Nephron progenitor cell (in vitro differentiated cells): ENCODE measurements around the gene ATP10B.

Experiments used
- DNase-seq: peaks from one replicate; pipeline ENCODE4 v3.0.0; 2021
- H3K27ac Mint-ChIP-seq: 2 replicates; pipeline ENCODE4 v1.8.0; 2021; ENCODE audit warnings: mild to moderate bottlenecking, moderate library complexity, mixed read lengths
- H3K27me3 Mint-ChIP-seq: 2 replicates; pipeline ENCODE4 v1.8.0; 2021; ENCODE audit warnings: mild to moderate bottlenecking, low read depth, mixed read lengths; ENCODE audit not compliant: poor library complexity
- H3K36me3 Mint-ChIP-seq: 2 replicates; pipeline ENCODE4 v1.8.0; 2021; ENCODE audit warnings: low read depth, mixed read lengths
- H3K4me1 Mint-ChIP-seq: 2 replicates; pipeline ENCODE4 v1.8.0; 2021; ENCODE audit warnings: mixed read lengths
- H3K4me3 Mint-ChIP-seq: 2 replicates; pipeline ENCODE4 v1.8.0; 2021; ENCODE audit warnings: mild to moderate bottlenecking, moderate library complexity, mixed read lengths
- H3K9me3 Mint-ChIP-seq: 2 replicates; pipeline ENCODE4 v1.8.0; 2021; ENCODE audit warnings: mild to moderate bottlenecking, moderate library complexity, mixed read lengths
- CTCF ChIP-seq: fragments of 200-600 bp; sonication (generic); IDR thresholded peaks from 2 replicates; pipeline ENCODE4 v1.5.0; 2021; ENCODE audit warnings: antibody characterized with exemption

ATP10B gene

DNA sequence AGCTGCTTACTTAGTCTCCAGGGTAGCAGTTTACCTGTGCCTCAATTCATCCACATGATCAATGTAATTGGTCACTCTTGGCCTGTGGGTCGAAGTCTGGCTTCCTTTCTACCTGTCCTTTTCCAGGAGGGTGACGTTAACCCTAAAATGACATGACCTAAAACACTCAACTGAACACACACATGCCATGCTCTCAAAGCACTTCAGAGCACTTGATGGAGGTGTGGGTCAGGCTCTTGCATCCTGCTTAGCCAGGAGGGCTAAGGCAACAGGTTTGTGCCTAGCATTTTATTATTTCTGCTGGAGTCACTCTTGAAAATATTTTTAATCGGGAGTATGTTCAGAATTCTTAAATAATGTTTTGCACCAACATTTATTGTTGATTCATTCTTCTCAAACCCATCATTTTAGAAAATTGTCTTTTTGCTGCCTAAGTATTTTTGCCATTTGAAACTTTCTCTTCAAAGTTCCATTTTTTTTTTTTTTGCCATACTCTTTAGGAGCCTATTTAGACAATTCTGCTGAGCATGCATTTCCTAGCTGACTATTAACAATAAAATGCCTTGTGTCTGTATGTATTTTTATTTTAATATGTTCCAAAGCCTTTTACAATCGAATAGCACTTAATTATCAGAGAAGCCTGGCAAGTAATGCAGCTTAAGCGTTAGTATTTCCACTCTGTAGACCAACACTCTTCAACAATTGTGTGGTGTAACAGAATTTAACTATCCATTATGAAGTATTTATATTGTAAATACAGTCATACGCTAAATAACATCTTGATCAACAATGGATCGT is 59.1 kb downstream of the ATP10B start:
- peaks cover 2% of the 10 kb centered on the region for H3K27me3 Mint-ChIP-seq
- no peaks in the 10 kb centered on the region for H3K9me3 Mint-ChIP-seq
- no peak overlapping the region for H3K27ac Mint-ChIP-seq
- no peaks in the 10 kb centered on the region for H3K4me1 Mint-ChIP-seq
- H3K36me3 Mint-ChIP-seq = no peaks in the 10 kb centered on the region
- TF ChIP-seq CTCF = no peak
- DNase-seq = no peak
- no peak overlapping the region for H3K4me3 Mint-ChIP-seq

- Mint-ChIP-seq H3K9me3 (no peaks in the 10 kb centered on the region), H3K4me1 (peaks cover 2% of the 10 kb centered on the region), H3K4me3 (no peak overlapping the region), H3K27me3 (peaks cover under 1% of the 10 kb centered on the region), H3K36me3 (no peaks in the 10 kb centered on the region), H3K27ac (no peak overlapping the region)
- no peak for TF ChIP-seq CTCF
- no peak for DNase-seq
These were observed 59.7 kb downstream of the ATP10B start for GRCh38 chr5:160792281-160792680.

- no peaks in the 10 kb centered on the region for H3K36me3 Mint-ChIP-seq
- peaks cover 7% of the 10 kb centered on the region for H3K4me1 Mint-ChIP-seq
- no peak for DNase-seq
- H3K9me3 Mint-ChIP-seq = no peaks in the 10 kb centered on the region
- no peak overlapping the region for H3K4me3 Mint-ChIP-seq
- no peak overlapping the region for H3K27ac Mint-ChIP-seq
- H3K27me3 Mint-ChIP-seq = peaks cover 4% of the 10 kb centered on the region
- no peak for TF ChIP-seq CTCF
These were observed 62.7 kb downstream of the ATP10B start for GRCh38 chr5:160789219-160789859.

GRCh38 chr5:160788102-160788660 is 63.8 kb downstream of the ATP10B start:
- H3K27ac Mint-ChIP-seq = no peak overlapping the region
- H3K27me3 Mint-ChIP-seq = peaks cover 4% of the 10 kb centered on the region

GRCh38 chr5:160787240-160787639 is 64.8 kb downstream of the ATP10B start:
- TF ChIP-seq CTCF = peak; percentile 38
- peak; percentile 15 for DNase-seq
- H3K27ac Mint-ChIP-seq = no peak overlapping the region
- no peaks in the 10 kb centered on the region for H3K36me3 Mint-ChIP-seq
- peaks cover 4% of the 10 kb centered on the region for H3K27me3 Mint-ChIP-seq
- no peak overlapping the region for H3K4me3 Mint-ChIP-seq
- H3K9me3 Mint-ChIP-seq = no peaks in the 10 kb centered on the region
- peaks cover 7% of the 10 kb centered on the region for H3K4me1 Mint-ChIP-seq

More at GRCh38 chr5:160788102-160788660, 63.8 kb downstream of the ATP10B start:
- H3K4me3 Mint-ChIP-seq = no peak overlapping the region
- H3K9me3 Mint-ChIP-seq = no peaks in the 10 kb centered on the region
- TF ChIP-seq CTCF = no peak
- no peaks in the 10 kb centered on the region for H3K36me3 Mint-ChIP-seq
- DNase-seq = no peak
- peaks cover 7% of the 10 kb centered on the region for H3K4me1 Mint-ChIP-seq
